Measurements from ENCODE around the gene IPO7.

The IPO7 gene

DNA sequence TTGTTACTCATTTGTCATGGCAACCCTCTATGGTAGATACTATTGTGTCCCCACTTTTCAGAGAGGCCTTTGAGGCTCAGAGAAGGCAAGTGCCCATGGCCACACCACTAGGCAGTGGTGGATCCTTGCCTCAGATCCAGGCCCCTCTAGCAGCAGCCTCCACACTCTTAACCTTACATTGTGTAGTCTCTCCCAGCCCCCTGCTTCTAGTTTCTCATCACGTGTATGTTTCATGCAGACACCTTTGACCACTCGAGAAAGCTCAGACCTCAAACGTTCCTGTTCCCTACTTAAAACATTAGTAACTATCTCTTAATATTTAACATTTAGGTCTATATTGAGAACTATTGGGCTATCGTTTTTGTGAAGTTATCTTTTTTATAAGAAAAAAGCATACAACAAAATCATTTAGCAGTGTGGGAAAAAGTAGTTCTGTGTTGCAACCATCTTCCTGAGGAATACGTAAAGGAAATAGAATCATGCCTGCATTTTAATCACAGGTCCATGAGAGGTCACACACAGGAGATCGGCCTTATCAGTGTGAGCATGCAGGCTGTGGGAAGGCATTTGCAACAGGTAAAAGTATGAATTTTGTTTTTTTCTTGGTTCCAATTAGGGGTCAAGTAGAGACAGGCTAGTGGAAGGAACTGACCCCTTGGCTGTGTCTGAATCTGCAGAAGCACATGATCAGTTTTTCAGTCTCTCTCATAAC is 111.5 kb downstream of the IPO7 start:
- DNase-seq, result no peak

All from NCI-H1105 treated with DMSO at 0.1 percent for 48 hours (cell line).